GM18873 (cell line): ENCODE results near the gene CACNA1E.
"Not testable (repeated sequence)": the region's sequence is repeated elsewhere in the genome, so short reads cannot be mapped to it uniquely, and the experiment has no call there.

Experiments used
- ATAC-seq: cut with Tn5 transposase; IDR thresholded peaks from one replicate; pipeline ENCODE4 v1.9.1; 2021; ENCODE audit warnings: mild to moderate bottlenecking, moderate library complexity, moderate number of reproducible peaks; ENCODE audit not compliant: unreplicated experiment, low FRiP score

Gene CACNA1E

GRCh38 chr1:181854212-181854611, 370.9 kb downstream of the CACNA1E start:
- not testable (repeated sequence) for ATAC-seq

GRCh38 chr1:181855380-181855779, 372.1 kb downstream of the CACNA1E start:
- ATAC-seq: no peak
